Measurements from ENCODE around the gene AIF1.

Gene AIF1

GRCh38 chr6:31651602-31652191 is 36.7 kb downstream of the AIF1 start:
- no peak for DNase-seq

GRCh38 chr6:31652925-31653724 is 38.1 kb downstream of the AIF1 start:
- DNase-seq: peak; percentile 99

- no peak for DNase-seq
Observed at GRCh38 chr6:31654574-31655348, 39.7 kb downstream of the AIF1 start.

- DNase-seq: no peak
Observed at GRCh38 chr6:31655349-31656237, 40.6 kb downstream of the AIF1 start, which contains the start of gene APOM. TSS of gene APOM (plus strand) at chr6:31655894. CDS start at chr6:31655967, 73 bp downstream.

- no peak for DNase-seq
Observed at GRCh38 chr6:31657406-31658157, 42.5 kb downstream of the AIF1 start.

- no peak for DNase-seq
Observed at GRCh38 chr6:31658158-31658688, 43.2 kb downstream of the AIF1 start.

- DNase-seq: no peak
Observed at GRCh38 chr6:31658983-31659648, 44.1 kb downstream of the AIF1 start.

GRCh38 chr6:31659649-31660380 is 44.8 kb downstream of the AIF1 start:
- no peak for DNase-seq

GRCh38 chr6:31660381-31661261 is 45.6 kb downstream of the AIF1 start, which contains the start of gene C6orf47:
TSS of gene C6orf47 (minus strand) at chr6:31660778. CDS start at chr6:31659947, 831 bp downstream.
- DNase-seq: peak; percentile 77

GRCh38 chr6:31661262-31662123 is 46.5 kb downstream of the AIF1 start:
- DNase-seq: no peak

- no peak for DNase-seq
Observed at GRCh38 chr6:31662124-31662723, 47.2 kb downstream of the AIF1 start.

GRCh38 chr6:31663126-31663960 is 48.3 kb downstream of the AIF1 start:
- DNase-seq: no peak

GRCh38 chr6:31663961-31664789 is 49.1 kb downstream of the AIF1 start:
- DNase-seq: no peak

GRCh38 chr6:31664790-31665500 is 49.9 kb downstream of the AIF1 start, which contains the start of gene GPANK1:
TSS of gene GPANK1 (minus strand) at chr6:31664997. CDS start at chr6:31664478, 519 bp downstream.
- peak; percentile 95 for DNase-seq

All from NCI-H2227 treated with DMSO at 0.1 percent for 48 hours (cell line).